HG02885 (cell line): Measurements from ENCODE around the gene ECE1.

Source experiments
- ATAC-seq: cut with Tn5 transposase; IDR thresholded peaks from one replicate; pipeline ENCODE4 v1.9.1; 2021; ENCODE audit warnings: mild to moderate bottlenecking; ENCODE audit not compliant: unreplicated experiment, poor library complexity

The ECE1 gene

GRCh38 chr1:21271550-21271949 is 18.7 kb downstream of the ECE1 start:
- ATAC-seq: no peak

- peak; percentile 45 for ATAC-seq
Measured at GRCh38 chr1:21270086-21270689, 20.1 kb downstream of the ECE1 start.

GRCh38 chr1:21269461-21270085 is 20.7 kb downstream of the ECE1 start:
- ATAC-seq: no peak

DNA sequence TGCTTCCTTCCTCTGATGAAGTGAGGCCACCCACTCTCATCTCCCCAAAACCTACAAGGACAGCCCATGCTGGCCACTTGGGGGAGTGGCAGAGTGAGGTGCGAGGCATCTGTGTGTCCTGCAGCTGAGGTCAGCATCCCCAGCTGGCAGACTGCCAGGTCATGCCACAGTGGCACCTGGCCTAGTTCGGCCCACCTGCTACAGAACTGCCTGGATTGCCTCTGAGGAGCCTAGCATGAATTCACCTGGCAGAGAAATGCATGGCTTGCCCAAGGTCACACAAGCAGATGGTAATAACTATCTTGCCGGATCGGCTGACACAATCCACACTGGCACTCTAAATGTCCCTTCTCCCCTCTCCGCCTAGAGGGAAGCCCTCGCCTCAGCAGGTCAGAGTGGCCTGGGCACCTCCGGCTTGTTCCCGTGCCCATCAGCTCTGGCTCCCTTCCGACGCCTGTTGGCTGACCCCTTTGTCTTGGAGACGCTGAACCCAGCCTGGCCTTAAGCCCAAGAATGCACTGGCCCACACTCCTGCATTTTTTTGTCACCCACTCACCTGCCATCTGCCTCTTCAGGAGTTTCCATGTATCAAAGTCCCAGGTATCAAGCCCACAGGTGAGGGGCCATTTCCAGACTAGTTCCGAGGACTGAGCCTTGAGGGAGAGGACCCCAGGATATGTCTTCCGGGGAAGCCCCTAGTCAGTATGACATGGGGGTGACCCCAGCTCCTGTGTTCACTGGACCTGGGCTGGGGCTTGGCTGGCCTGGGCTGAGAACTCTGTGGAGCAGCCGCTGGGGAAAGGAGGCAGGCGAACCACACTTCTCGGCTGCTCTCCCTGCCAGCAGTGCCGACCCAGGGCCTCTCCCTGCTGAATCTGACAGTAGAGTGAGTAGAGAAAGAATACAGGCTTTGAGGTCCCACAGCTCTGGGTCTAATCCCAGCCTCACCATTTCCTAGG is 21.7 kb downstream of the ECE1 start:
- ATAC-seq: no peak

GRCh38 chr1:21267191-21268077 is 22.8 kb downstream of the ECE1 start:
- ATAC-seq: no peak

- ATAC-seq: no peak
Measured at GRCh38 chr1:21266119-21266774, 24.0 kb downstream of the ECE1 start.

- ATAC-seq: no peak
Measured at GRCh38 chr1:21265644-21266043, 24.6 kb downstream of the ECE1 start.

DNA sequence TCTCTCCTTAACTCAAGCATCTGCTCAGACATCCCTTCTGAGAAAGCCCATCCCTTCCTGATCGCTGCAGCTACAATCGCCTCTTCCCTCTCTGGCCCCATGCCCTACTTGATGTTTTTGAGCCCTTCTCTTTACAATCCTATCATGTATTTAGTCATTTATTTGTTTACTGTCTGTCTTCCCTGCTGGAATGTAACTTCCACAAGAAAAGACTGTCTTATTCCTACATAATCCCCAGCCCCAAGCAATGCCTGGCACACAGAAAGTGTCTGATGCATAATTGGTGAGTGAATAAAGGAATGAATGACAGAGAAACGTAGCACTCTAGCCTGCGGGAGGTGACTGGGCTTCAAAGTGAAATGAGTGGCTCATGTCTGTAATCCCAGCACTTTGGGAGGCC is 25.4 kb downstream of the ECE1 start:
- ATAC-seq: no peak

DNA sequence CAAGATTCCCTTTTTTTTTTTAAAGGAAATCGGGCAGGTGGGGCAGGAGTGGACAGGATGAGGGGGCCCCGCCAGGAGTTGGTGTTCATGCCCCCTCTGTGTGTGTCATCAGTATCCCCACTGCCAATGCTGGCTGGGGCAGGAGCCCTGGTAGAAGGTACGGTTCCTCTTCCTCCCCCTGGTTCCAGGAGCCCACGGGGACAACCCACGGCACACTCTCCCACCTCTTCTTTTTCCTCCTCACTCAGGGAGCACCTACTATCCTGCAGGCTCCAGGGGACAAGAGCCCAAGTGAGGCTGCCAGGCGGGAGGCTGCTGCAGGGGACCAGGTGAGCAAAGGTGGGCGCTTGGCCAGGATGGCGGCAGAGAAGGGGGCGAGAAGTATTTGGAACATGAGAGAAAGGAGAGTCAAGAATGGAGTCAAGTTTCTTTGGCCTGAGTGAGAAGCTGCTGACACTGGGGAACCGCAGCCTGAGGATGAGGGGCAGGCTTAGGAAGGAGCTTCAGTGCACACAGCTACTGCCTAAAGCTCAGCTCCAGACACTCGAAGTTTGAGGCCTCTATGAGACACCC is 26.5 kb downstream of the ECE1 start:
- ATAC-seq: no peak

DNA sequence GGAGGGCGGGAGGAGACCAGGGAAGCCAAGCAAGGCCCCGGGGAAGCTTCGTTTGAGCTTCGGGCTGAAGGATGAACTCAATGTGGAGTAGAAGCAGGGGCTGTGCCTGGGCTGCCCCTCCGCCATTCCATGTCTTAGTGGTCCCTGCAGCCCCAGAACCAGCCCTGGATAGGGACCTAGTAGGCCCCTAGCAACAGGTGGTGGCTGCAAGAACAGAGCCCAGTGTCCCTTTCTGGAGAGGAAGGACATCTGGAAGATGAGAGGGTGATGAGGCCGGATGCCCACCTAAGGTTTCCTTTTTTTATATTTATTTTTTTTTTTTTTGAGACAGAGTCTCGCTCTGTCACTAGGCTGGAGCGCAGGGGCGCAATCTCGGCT is 27.2 kb downstream of the ECE1 start:
- no peak for ATAC-seq

- ATAC-seq: no peak
Measured at GRCh38 chr1:21262293-21263051, 27.8 kb downstream of the ECE1 start.

GRCh38 chr1:21261551-21262292 is 28.5 kb downstream of the ECE1 start:
- ATAC-seq: no peak

DNA sequence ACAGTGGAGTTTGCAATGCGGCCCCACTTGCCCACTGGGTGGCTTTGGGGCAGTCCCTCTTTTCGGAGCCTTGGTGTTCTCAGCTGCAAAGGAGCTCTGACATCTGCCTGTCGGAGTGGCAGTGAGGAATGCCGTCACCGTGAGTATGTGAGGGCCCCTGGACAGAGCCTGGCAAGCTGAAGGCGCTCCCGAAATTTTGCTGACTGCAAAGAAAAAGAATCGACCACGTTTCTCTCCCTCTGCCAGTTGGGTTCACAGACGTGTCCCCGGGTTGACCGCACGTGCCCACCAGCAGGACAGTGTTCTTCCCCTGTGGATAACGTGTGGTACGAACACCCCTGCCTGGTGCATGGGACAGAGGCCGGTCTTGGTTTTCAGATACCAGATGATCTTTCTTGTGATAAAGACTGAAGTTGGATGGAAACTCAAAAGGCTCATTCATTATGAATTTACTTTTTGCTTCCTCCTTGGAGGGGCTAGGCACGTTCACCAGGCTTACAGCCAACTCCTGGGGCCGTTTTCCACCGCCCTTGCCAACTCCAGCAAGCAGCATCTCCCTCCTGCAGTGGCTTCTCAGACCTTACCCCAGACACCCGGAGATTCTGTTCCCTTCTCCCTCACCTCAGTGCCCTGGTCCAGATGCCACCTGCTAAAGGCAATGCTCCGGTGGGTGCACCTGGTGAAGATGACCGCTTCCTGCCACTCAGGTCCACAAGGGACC is 29.7 kb downstream of the ECE1 start:
- ATAC-seq: no peak

DNA sequence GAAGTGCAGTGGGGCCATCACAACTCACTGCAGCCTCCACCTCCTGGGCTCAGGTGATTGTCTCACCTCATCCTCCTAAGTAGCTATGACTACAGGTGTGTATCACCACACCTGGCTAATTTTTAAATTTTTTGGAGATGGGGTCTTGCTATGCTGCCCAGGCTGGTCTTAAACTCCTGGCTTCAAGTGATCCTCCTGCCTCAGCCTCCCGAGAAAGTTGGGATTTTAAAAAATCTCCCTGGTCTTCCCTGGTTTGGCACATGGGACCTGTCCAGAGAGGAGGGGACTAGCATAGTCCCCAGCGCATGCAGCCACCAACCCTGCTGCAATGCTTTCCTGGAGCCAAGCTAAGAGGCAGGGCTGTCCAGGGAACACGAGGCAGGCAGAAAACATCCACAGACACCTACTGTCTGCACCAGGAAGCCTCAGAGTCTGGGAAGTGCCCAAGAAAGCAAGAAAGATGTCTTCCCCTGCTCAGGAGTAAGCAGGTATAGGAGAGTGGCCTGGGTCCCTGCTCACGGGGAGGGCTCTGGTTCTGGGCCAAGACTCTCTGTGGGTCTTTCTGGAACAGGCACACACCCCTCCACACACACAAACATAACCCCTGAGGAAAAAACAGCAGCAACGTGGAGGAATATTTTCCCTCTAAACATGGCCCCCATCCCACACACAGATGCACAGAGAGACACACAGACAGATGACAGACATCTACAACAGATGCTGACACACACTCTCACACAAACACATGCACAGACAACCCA is 30.8 kb downstream of the ECE1 start:
- no peak for ATAC-seq

GRCh38 chr1:21258331-21259134 is 31.7 kb downstream of the ECE1 start:
- no peak for ATAC-seq
